Measurements from ENCODE around the gene MAPT. TPM values are rescaled to one million over a fixed set of nuclear protein-coding genes. Genes with fewer than 3 reads are reported as not detected.

MAPT gene
- total RNA-seq, 1 experiment from 2014 or later: 8.3 TPM

DNA sequence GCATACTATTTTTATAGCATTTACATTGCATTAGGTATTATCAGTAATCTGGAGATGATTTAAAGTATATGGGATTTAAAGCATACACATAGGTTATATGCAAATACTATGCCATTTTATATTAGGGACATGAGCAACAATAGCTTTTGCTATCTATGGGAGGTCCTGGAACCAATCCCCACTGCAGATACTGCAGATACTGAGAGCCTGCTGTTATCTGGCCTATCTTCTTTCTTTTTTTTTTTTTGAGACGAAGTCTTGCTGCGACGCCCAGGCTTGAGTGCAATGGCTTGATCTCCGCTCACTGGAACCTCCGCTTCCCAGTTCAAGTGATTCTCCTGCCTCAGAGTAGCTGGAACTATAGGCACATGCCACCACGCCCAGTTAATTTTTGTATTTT lies 142.1 kb downstream of the MAPT start:
- H3K9me3 ChIP-seq (ENCODE audit: low read depth, low read length, poor library complexity, severe bottlenecking): no peaks in the 10 kb centered on the region
- no peak overlapping the region for H3K27ac ChIP-seq (ENCODE audit: low read depth, low read length, poor library complexity, severe bottlenecking)
- intact Hi-C loops (cut with micrococcal nuclease; ENCODE audit: unreplicated experiment): no loop called here
- BruUV-seq (replicated peaks): no TSS peak
- TF ChIP-seq, protein P1, sequence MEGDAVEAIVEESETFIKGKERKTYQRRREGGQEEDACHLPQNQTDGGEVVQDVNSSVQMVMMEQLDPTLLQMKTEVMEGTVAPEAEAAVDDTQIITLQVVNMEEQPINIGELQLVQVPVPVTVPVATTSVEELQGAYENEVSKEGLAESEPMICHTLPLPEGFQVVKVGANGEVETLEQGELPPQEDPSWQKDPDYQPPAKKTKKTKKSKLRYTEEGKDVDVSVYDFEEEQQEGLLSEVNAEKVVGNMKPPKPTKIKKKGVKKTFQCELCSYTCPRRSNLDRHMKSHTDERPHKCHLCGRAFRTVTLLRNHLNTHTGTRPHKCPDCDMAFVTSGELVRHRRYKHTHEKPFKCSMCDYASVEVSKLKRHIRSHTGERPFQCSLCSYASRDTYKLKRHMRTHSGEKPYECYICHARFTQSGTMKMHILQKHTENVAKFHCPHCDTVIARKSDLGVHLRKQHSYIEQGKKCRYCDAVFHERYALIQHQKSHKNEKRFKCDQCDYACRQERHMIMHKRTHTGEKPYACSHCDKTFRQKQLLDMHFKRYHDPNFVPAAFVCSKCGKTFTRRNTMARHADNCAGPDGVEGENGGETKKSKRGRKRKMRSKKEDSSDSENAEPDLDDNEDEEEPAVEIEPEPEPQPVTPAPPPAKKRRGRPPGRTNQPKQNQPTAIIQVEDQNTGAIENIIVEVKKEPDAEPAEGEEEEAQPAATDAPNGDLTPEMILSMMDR (conservative IDR thresholded peaks at IDR 0.05; ENCODE audit: low read depth, low read length): no peak
- no peak for TF ChIP-seq EZH2 (IDR thresholded peaks at IDR 0.05; ENCODE audit: borderline replicate concordance, low read depth, low read length, poor library complexity, severe bottlenecking)
- H3K36me3 ChIP-seq (ENCODE audit: insufficient read depth, low read length, poor library complexity, severe bottlenecking): peaks cover 60% of the 10 kb centered on the region
- ChIA-PET POLR2A (ENCODE audit: low non-redundant PET) (no interaction called here), CTCF (no interaction called here)
- H3K4me3 ChIP-seq (ENCODE audit: low read depth, low read length, poor library complexity, severe bottlenecking): no peak overlapping the region
- DNase-seq (ENCODE audit: low spot score): no peak
- no peaks in the 10 kb centered on the region for H3K27me3 ChIP-seq (replicated peaks; ENCODE audit: insufficient read depth, low read depth, low read length, poor library complexity)
- no peaks in the 10 kb centered on the region for H3K4me1 ChIP-seq (ENCODE audit: insufficient read depth, low read length, poor library complexity, severe bottlenecking)

DNA sequence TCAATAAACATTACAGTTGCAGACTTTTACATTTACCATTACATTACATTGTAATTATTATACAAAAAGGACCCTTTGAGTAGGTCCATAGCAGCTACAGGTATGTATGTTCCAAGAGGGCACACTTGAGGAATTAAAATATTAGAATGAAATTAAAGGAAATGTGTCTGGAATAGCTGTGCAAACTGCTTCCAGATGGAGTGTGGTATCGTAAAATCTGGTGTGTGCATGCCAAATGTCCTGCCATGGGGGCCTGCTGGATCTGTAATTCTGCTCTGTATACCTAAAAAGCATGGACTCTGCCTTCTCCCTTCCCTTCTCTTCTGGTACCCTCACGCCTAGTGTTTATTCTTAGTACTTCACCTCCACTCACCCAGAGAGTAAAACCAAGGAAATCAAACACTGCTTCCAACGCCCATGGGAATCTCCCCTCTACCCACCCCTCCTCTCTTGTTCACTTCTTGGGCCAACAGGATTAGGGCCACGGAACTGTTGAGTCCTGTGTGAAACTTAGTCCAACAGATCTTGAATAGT lies 143.4 kb downstream of the MAPT start:
- DNase-seq (ENCODE audit: low spot score): no peak
- Histone ChIP-seq H3K27me3 (replicated peaks; ENCODE audit: insufficient read depth, low read depth, low read length, poor library complexity) (no peaks in the 10 kb centered on the region), H3K36me3 (ENCODE audit: insufficient read depth, low read length, poor library complexity, severe bottlenecking) (peaks cover 59% of the 10 kb centered on the region), H3K4me1 (ENCODE audit: insufficient read depth, low read length, poor library complexity, severe bottlenecking) (no peaks in the 10 kb centered on the region), H3K27ac (ENCODE audit: low read depth, low read length, poor library complexity, severe bottlenecking) (no peak overlapping the region), H3K9me3 (ENCODE audit: low read depth, low read length, poor library complexity, severe bottlenecking) (no peaks in the 10 kb centered on the region), H3K4me3 (ENCODE audit: low read depth, low read length, poor library complexity, severe bottlenecking) (no peak overlapping the region)
- ChIA-PET POLR2A (ENCODE audit: low non-redundant PET) (no interaction called here), CTCF (no interaction called here)
- no TSS peak for BruUV-seq (replicated peaks)
- intact Hi-C loops (cut with micrococcal nuclease; ENCODE audit: unreplicated experiment): no loop called here
- no peak for TF ChIP-seq EZH2 (IDR thresholded peaks at IDR 0.05; ENCODE audit: borderline replicate concordance, low read depth, low read length, poor library complexity, severe bottlenecking)
- TF ChIP-seq, protein P1 (conservative IDR thresholded peaks at IDR 0.05; ENCODE audit: low read depth, low read length): no peak

- POLR2A ChIA-PET (ENCODE audit: low non-redundant PET): no interaction called here
- CTCF ChIA-PET: no interaction called here
- Histone ChIP-seq H3K27me3 (replicated peaks; ENCODE audit: insufficient read depth, low read depth, low read length, poor library complexity) (no peaks in the 10 kb centered on the region), H3K4me3 (ENCODE audit: low read depth, low read length, poor library complexity, severe bottlenecking) (no peak overlapping the region), H3K36me3 (ENCODE audit: insufficient read depth, low read length, poor library complexity, severe bottlenecking) (peaks cover 60% of the 10 kb centered on the region), H3K4me1 (ENCODE audit: insufficient read depth, low read length, poor library complexity, severe bottlenecking) (no peaks in the 10 kb centered on the region), H3K27ac (ENCODE audit: low read depth, low read length, poor library complexity, severe bottlenecking) (no peak overlapping the region), H3K9me3 (ENCODE audit: low read depth, low read length, poor library complexity, severe bottlenecking) (no peaks in the 10 kb centered on the region)
- no TSS peak for BruUV-seq (replicated peaks)
- no peak for DNase-seq (ENCODE audit: low spot score)
- TF ChIP-seq EZH2 (IDR thresholded peaks at IDR 0.05; ENCODE audit: borderline replicate concordance, low read depth, low read length, poor library complexity, severe bottlenecking): no peak
- TF ChIP-seq, protein P1 (conservative IDR thresholded peaks at IDR 0.05; ENCODE audit: low read depth, low read length): no peak
- intact Hi-C loops (cut with micrococcal nuclease; ENCODE audit: unreplicated experiment): no loop called here
Observed at GRCh38 chr17:46038414-46038813, 144.1 kb downstream of the MAPT start.

All from A673 (cell line).